CD4-positive, alpha-beta memory T cell (primary cell): ENCODE results near the gene ERO1A. TPM values are rescaled to one million over a fixed set of nuclear protein-coding genes. Genes with fewer than 3 reads are reported as not detected.

Experiments used
- CTCF ChIA-PET: fragments of 350-600 bp; sonication (Branson Sonifier 250); formaldehyde crosslinking; loops from one replicate; lab custom pipeline; 2021; ENCODE audit warnings: inconsistent platforms; ENCODE audit not compliant: partially characterized antibody; lab: Charles Lee
- POLR2A ChIA-PET: fragments of 350-600 bp; sonication (Branson Sonifier 250); formaldehyde crosslinking; loops from one replicate; lab custom pipeline; 2021; ENCODE audit not compliant: partially characterized antibody; lab: Charles Lee
- DNase-seq, 5 donors: peaks; one replicate each; pipeline versions ENCODE4 v3.0.0 to v3.0.0-alpha.2; 2020 to 2022; ENCODE audit warnings: mixed read lengths in 1 of 5
- H3K27ac ChIP-seq: one replicate; pipeline ENCODE4 v1.7.0; 2013; ENCODE audit warnings: low read depth, low read length
- H3K27me3 ChIP-seq: 2 replicates; pipeline ENCODE4 v1.7.0; 2013; ENCODE audit warnings: mild to moderate bottlenecking, low read length, moderate library complexity; ENCODE audit not compliant: insufficient read depth
- H3K36me3 ChIP-seq: 2 replicates; pipeline ENCODE4 v1.7.0; 2013; ENCODE audit warnings: mild to moderate bottlenecking, low read length, moderate library complexity; ENCODE audit not compliant: insufficient read depth
- H3K4me1 ChIP-seq: 2 replicates; pipeline ENCODE4 v1.7.0; 2013; ENCODE audit warnings: mild to moderate bottlenecking, low read length, moderate library complexity; ENCODE audit not compliant: insufficient read depth
- H3K4me3 ChIP-seq, 2 donors: one replicate each; pipeline ENCODE4 v1.7.0; 2013; ENCODE audit warnings: low read length in 2 of 2, mild to moderate bottlenecking in 1 of 2
- H3K9me3 ChIP-seq, 2 donors: one replicate each; pipeline ENCODE4 v1.7.0; 2013; ENCODE audit warnings: low read length in 2 of 2, control low read depth in 1 of 2; ENCODE audit not compliant: control insufficient read depth in 1 of 2
- H3K27ac Mint-ChIP-seq, 7 donors: one replicate each; pipeline ENCODE4 v1.8.0; 2020 to 2021; ENCODE audit warnings: mixed read lengths in 7 of 7, mild to moderate bottlenecking in 6 of 7, inconsistent platforms in 3 of 7, moderate library complexity in 3 of 7
- H3K27me3 Mint-ChIP-seq, 2 donors: one replicate each; pipeline ENCODE4 v1.8.0; 2020 to 2021; ENCODE audit warnings: mixed read lengths in 2 of 2
- H3K36me3 Mint-ChIP-seq, 2 donors: one replicate each; pipeline ENCODE4 v1.8.0; 2020 to 2021; ENCODE audit warnings: mixed read lengths in 2 of 2, inconsistent platforms in 1 of 2, mild to moderate bottlenecking in 1 of 2
- H3K4me1 Mint-ChIP-seq, 4 donors: one replicate each; pipeline ENCODE4 v1.8.0; 2020 to 2021; ENCODE audit warnings: mixed read lengths in 4 of 4, mild to moderate bottlenecking in 1 of 4
- H3K4me3 Mint-ChIP-seq, 8 donors: one replicate each; pipeline ENCODE4 v1.8.0; 2020 to 2021; ENCODE audit warnings: mixed read lengths in 8 of 8, mild to moderate bottlenecking in 7 of 8, moderate library complexity in 6 of 8, inconsistent platforms in 3 of 8
- H3K9me3 Mint-ChIP-seq, 8 donors: one replicate each; pipeline ENCODE4 v1.8.0; 2020 to 2021; ENCODE audit warnings: mixed read lengths in 8 of 8, mild to moderate bottlenecking in 5 of 8, inconsistent platforms in 3 of 8, moderate library complexity in 1 of 8
- intact Hi-C: fragments of 100-400 bp; cut with micrococcal nuclease; formaldehyde crosslinking; loops from one replicate; pipeline ENCODE4 v1.15.1; 2023
- polyA plus RNA-seq, 2 donors: library from polyadenylated mRNA; unstranded; fragments of 300-500 nt; fragmentation: Illumina TruSeq; gene quantifications; one replicate each; pipeline ENCODE4 v1.2.3, GENCODE V29; 2021
- total RNA-seq, 2 experiments: library from RNA; stranded (reverse); gene quantifications; one replicate each; pipeline ENCODE4 v1.2.3, GENCODE V29; 2021

The ERO1A gene
- total and polyA plus RNA-seq, 4 experiments from 2014 or later, result 65.5 to 98.3 (median 84.5) TPM

GRCh38 chr14:52640137-52640536 lies 55.2 kb downstream of the ERO1A start:
- H3K9me3 Mint-ChIP-seq, result peaks cover 0 to 15% (median 9%) of the 10 kb centered on the region in 8 donors
- Histone ChIP-seq H3K4me1 (no peaks in the 10 kb centered on the region), H3K4me3 (no peak overlapping the region), H3K36me3 (no peaks in the 10 kb centered on the region), H3K9me3 (no peaks in the 10 kb centered on the region), H3K27ac (no peak overlapping the region), H3K27me3 (no peaks in the 10 kb centered on the region)
- H3K27ac Mint-ChIP-seq, result peak overlapping the region in 1 of 7 donors; percentile 0
- no peak for DNase-seq
- H3K4me1 Mint-ChIP-seq, result no peaks in the 10 kb centered on the region
- no peaks in the 10 kb centered on the region for H3K27me3 Mint-ChIP-seq
- ChIA-PET CTCF (no interaction called here), POLR2A (no interaction called here)
- H3K4me3 Mint-ChIP-seq, result no peak overlapping the region
- peaks cover 25 to 33% of the 10 kb centered on the region in 2 donors for H3K36me3 Mint-ChIP-seq
- intact Hi-C loops, result loop anchor here (5.0 kb wide), 1 partner anchor 88 kb away; the partner anchor contains the start of genes GPR137C and TXNDC16

- ChIA-PET CTCF (no interaction called here), POLR2A (no interaction called here)
- Mint-ChIP-seq H3K9me3 (no peaks in the 10 kb centered on the region), H3K27me3 (peaks cover 0 to 2% of the 10 kb centered on the region in 2 donors), H3K4me1 (no peaks in the 10 kb centered on the region), H3K36me3 (no peaks in the 10 kb centered on the region), H3K4me3 (no peak overlapping the region), H3K27ac (no peak overlapping the region)
- Histone ChIP-seq H3K4me3 (no peak overlapping the region), H3K27ac (no peak overlapping the region), H3K9me3 (no peaks in the 10 kb centered on the region), H3K27me3 (no peaks in the 10 kb centered on the region), H3K36me3 (no peaks in the 10 kb centered on the region), H3K4me1 (no peaks in the 10 kb centered on the region)
- intact Hi-C loops, result no loop called here
- no peak for DNase-seq
Measured at GRCh38 chr14:52619687-52620086, 75.7 kb downstream of the ERO1A start.

GRCh38 chr14:52618602-52619001 lies 76.8 kb downstream of the ERO1A start:
- no peak for DNase-seq
- POLR2A ChIA-PET, result no interaction called here
- no peak overlapping the region for H3K4me3 ChIP-seq
- no peaks in the 10 kb centered on the region for H3K9me3 ChIP-seq
- no peaks in the 10 kb centered on the region for H3K36me3 ChIP-seq
- no peaks in the 10 kb centered on the region for H3K4me1 ChIP-seq
- Mint-ChIP-seq H3K9me3 (no peaks in the 10 kb centered on the region), H3K4me3 (no peak overlapping the region), H3K4me1 (no peaks in the 10 kb centered on the region), H3K36me3 (no peaks in the 10 kb centered on the region), H3K27me3 (peaks cover 0 to 2% of the 10 kb centered on the region in 2 donors), H3K27ac (no peak overlapping the region)
- H3K27ac ChIP-seq, result no peak overlapping the region
- CTCF ChIA-PET, result no interaction called here
- intact Hi-C loops, result no loop called here
- no peaks in the 10 kb centered on the region for H3K27me3 ChIP-seq

- no peak overlapping the region for H3K4me3 Mint-ChIP-seq
- no peaks in the 10 kb centered on the region for H3K9me3 ChIP-seq
- no peaks in the 10 kb centered on the region for H3K36me3 ChIP-seq
- no peak for DNase-seq
- ChIA-PET CTCF (interaction anchor here (0.6 kb wide), 1 partner anchor 329 kb away, joined by 3 read pairs; no protein-coding TSS in a partner anchor), POLR2A (no interaction called here)
- no peak overlapping the region for H3K27ac Mint-ChIP-seq
- H3K27me3 ChIP-seq, result no peaks in the 10 kb centered on the region
- intact Hi-C loops, result no loop called here
- H3K9me3 Mint-ChIP-seq, result peaks cover 0 to 13% (median 5%) of the 10 kb centered on the region in 8 donors
- H3K27ac ChIP-seq, result no peak overlapping the region
- peaks cover 0 to under 1% of the 10 kb centered on the region in 2 donors for H3K36me3 Mint-ChIP-seq
- H3K27me3 Mint-ChIP-seq, result peaks cover 0 to 9% of the 10 kb centered on the region in 2 donors
- no peaks in the 10 kb centered on the region for H3K4me1 ChIP-seq
- no peak overlapping the region for H3K4me3 ChIP-seq
- no peaks in the 10 kb centered on the region for H3K4me1 Mint-ChIP-seq
Measured at GRCh38 chr14:52610187-52610586, 85.2 kb downstream of the ERO1A start.

- Mint-ChIP-seq H3K4me3 (no peak overlapping the region), H3K9me3 (peaks cover 0 to 18% (median 8%) of the 10 kb centered on the region in 8 donors), H3K27ac (no peak overlapping the region), H3K27me3 (peaks cover 0 to 9% of the 10 kb centered on the region in 2 donors), H3K4me1 (no peaks in the 10 kb centered on the region), H3K36me3 (peaks cover 1 to 4% of the 10 kb centered on the region in 2 donors)
- Histone ChIP-seq H3K4me1 (no peaks in the 10 kb centered on the region), H3K4me3 (no peak overlapping the region), H3K36me3 (no peaks in the 10 kb centered on the region), H3K27me3 (no peaks in the 10 kb centered on the region), H3K27ac (no peak overlapping the region), H3K9me3 (no peaks in the 10 kb centered on the region)
- POLR2A ChIA-PET, result no interaction called here
- intact Hi-C loops, result no loop called here
- no peak for DNase-seq
- CTCF ChIA-PET, result no interaction called here
Measured at GRCh38 chr14:52609445-52610044, 85.8 kb downstream of the ERO1A start.

GRCh38 chr14:52607061-52607460 lies 88.3 kb downstream of the ERO1A start:
- intact Hi-C loops, result no loop called here
- Mint-ChIP-seq H3K27ac (no peak overlapping the region), H3K9me3 (peaks cover 0 to 22% (median 12%) of the 10 kb centered on the region in 8 donors), H3K27me3 (peaks cover 0 to 11% of the 10 kb centered on the region in 2 donors), H3K36me3 (peaks cover 1 to 4% of the 10 kb centered on the region in 2 donors), H3K4me1 (peaks cover 0 to 3% (median 0%) of the 10 kb centered on the region in 4 donors), H3K4me3 (no peak overlapping the region)
- no peaks in the 10 kb centered on the region for H3K4me1 ChIP-seq
- no peaks in the 10 kb centered on the region for H3K9me3 ChIP-seq
- ChIA-PET CTCF (no interaction called here), POLR2A (no interaction called here)
- H3K36me3 ChIP-seq, result no peaks in the 10 kb centered on the region
- H3K27me3 ChIP-seq, result no peaks in the 10 kb centered on the region
- no peak overlapping the region for H3K27ac ChIP-seq
- DNase-seq, result no peak
- no peak overlapping the region for H3K4me3 ChIP-seq

GRCh38 chr14:52602131-52602530 lies 93.2 kb downstream of the ERO1A start:
- peaks cover 0 to 5% of the 10 kb centered on the region in 2 donors for H3K27me3 Mint-ChIP-seq

More at GRCh38 chr14:52602131-52602530, 93.2 kb downstream of the ERO1A start:
- H3K27ac Mint-ChIP-seq, result no peak overlapping the region
- ChIA-PET CTCF (no interaction called here), POLR2A (no interaction called here)
- DNase-seq, result no peak
- peaks cover 0 to 24% (median 13%) of the 10 kb centered on the region in 8 donors for H3K9me3 Mint-ChIP-seq
- no peak overlapping the region for H3K4me3 Mint-ChIP-seq
- no peak overlapping the region for H3K4me3 ChIP-seq
- no peak overlapping the region for H3K27ac ChIP-seq
- H3K9me3 ChIP-seq, result no peaks in the 10 kb centered on the region
- peaks cover 0 to 3% (median 0%) of the 10 kb centered on the region in 4 donors for H3K4me1 Mint-ChIP-seq
- H3K36me3 ChIP-seq, result no peaks in the 10 kb centered on the region
- intact Hi-C loops, result no loop called here
- H3K4me1 ChIP-seq, result no peaks in the 10 kb centered on the region
- peaks cover 1 to 4% of the 10 kb centered on the region in 2 donors for H3K36me3 Mint-ChIP-seq
- H3K27me3 ChIP-seq, result no peaks in the 10 kb centered on the region
